HL-60 (cell line): ENCODE measurements around the gene MYCL.
"Not testable (repeated sequence)": the region's sequence is repeated elsewhere in the genome, so short reads cannot be mapped to it uniquely, and the experiment has no call there.

Experiments used
- DNase-seq, 2 experiments: peaks; one replicate each; pipeline ENCODE4 v3.0.0-alpha.2; 2010 to 2020; ENCODE audit warnings: low read depth in 1 of 2, low spot score in 1 of 2
- H3K27ac ChIP-seq: fragments of 250-450 bp; sonication (Bioruptor Pico); replicated peaks from 2 replicates; pipeline ENCODE4 v1.5.1; 2020; ENCODE audit warnings: mild to moderate bottlenecking, moderate library complexity
- H3K27me3 ChIP-seq: fragments of 250-450 bp; sonication (Bioruptor Pico); 2 replicates; pipeline ENCODE4 v1.5.1; 2021; ENCODE audit warnings: mild to moderate bottlenecking, moderate library complexity; ENCODE audit not compliant: insufficient read depth, poor library complexity, severe bottlenecking
- H3K4me3 ChIP-seq: replicated peaks from 2 replicates; pipeline ENCODE4 v1.5.1; 2011; ENCODE audit warnings: mild to moderate bottlenecking, control low read depth, low read length; ENCODE audit not compliant: insufficient read depth
- CTCF ChIP-seq: IDR thresholded peaks from one replicate; pipeline ENCODE4 v1.5.1; 2011; ENCODE audit warnings: low read length, control low read depth, inconsistent platforms; ENCODE audit not compliant: insufficient read depth
- GABPA ChIP-seq: IDR thresholded peaks from 2 replicates; pipeline ENCODE4 v1.6.1; 2012; ENCODE audit warnings: low read depth
- POLR2AphosphoS5 ChIP-seq: IDR thresholded peaks from 2 replicates; pipeline ENCODE4 v1.6.1; 2012; ENCODE audit warnings: low read depth
- REST ChIP-seq: IDR thresholded peaks from 2 replicates; pipeline ENCODE4 v1.6.1; 2012; ENCODE audit warnings: low read depth; ENCODE audit not compliant: insufficient replicate concordance
- SPI1 ChIP-seq: IDR thresholded peaks from 2 replicates; pipeline ENCODE4 v1.6.1; 2012; ENCODE audit warnings: low read depth, mild to moderate bottlenecking, borderline replicate concordance

The MYCL gene

GRCh38 chr1:39919545-39919944 lies 17.8 kb upstream of the MYCL start:
- TF ChIP-seq CTCF (peak; percentile 41), GABPA (no peak)
- DNase-seq: peak in 1 of 2 experiments; percentile 74
- Histone ChIP-seq H3K27me3 (no peaks in the 10 kb centered on the region), H3K4me3 (no peak overlapping the region), H3K27ac (no peak overlapping the region)

- DNase-seq: no peak
- Histone ChIP-seq H3K4me3 (no peak overlapping the region), H3K27ac (no peak overlapping the region), H3K27me3 (no peaks in the 10 kb centered on the region)
- TF ChIP-seq GABPA: no peak
- no peak for TF ChIP-seq CTCF
- no peak for TF ChIP-seq REST
- TF ChIP-seq POLR2AphosphoS5: no peak
- TF ChIP-seq SPI1: no peak
Measured at GRCh38 chr1:39917825-39918224, 16.1 kb upstream of the MYCL start.

- Histone ChIP-seq H3K27me3 (no peaks in the 10 kb centered on the region), H3K27ac (no peak overlapping the region), H3K4me3 (no peak overlapping the region)
- no peak for DNase-seq
- TF ChIP-seq GABPA: no peak
- no peak for TF ChIP-seq CTCF
- TF ChIP-seq POLR2AphosphoS5: no peak
- no peak for TF ChIP-seq REST
- TF ChIP-seq SPI1: no peak
Measured at GRCh38 chr1:39915499-39916129, 13.9 kb upstream of the MYCL start.

- not testable (repeated sequence) for H3K27me3 ChIP-seq, H3K4me3 ChIP-seq, H3K27ac ChIP-seq, DNase-seq
Measured at GRCh38 chr1:39913136-39913535, 11.4 kb upstream of the MYCL start.
